HG03103 (cell line): ENCODE data around the gene LTF.
"Not testable (repeated sequence)": the region's sequence is repeated elsewhere in the genome, so short reads cannot be mapped to it uniquely, and the experiment has no call there.

Source experiments
- ATAC-seq: cut with Tn5 transposase; IDR thresholded peaks from one replicate; pipeline ENCODE4 v1.9.1; 2021; ENCODE audit warnings: low read depth; ENCODE audit not compliant: unreplicated experiment

Gene LTF

GRCh38 chr3:46447228-46447985 lies 17.3 kb downstream of the LTF start:
- no peak for ATAC-seq

DNA sequence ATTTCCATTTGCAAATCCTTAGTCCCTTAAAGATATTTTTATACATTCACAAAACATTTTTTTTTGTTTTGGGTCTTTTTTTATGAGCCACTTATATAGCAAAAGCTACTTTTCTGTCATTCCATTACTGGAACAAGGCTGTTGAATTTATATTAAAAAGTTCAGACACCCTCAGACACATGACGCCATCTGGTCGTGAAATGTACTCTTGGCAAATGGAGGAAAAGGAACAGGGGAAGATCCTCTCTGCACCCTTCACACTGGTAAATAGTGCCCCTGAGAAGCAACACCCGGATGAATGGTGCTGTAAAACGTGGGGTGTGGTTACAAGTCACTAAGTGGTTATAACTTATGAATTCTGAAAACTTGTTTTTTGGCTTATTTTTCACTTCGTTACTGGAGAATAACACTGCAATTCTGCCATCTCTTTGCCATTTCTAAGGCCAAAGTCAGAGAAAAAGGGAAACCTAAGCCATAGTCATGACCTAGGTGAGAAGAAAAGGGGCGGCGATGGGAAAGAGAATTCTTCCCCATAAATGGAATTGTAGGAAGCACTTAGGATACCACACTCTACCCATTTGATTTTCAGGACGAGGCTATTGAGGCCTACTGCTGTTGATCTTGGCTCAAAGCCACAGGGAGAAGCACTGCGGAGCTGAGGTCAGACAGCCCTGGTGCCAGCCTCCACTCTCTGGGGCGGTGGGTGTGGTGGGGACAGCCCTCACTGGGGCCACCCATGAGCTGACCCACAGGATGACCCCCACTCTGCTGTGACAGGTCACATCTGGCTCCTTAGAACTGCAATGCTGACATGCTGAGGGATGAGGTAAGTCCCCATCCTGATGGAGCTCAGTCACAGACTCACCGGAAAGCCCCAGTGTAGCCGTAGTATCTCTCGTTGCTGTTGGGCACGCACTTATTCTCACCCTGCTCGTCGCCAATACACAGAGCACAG lies 21.9 kb downstream of the LTF start:
- ATAC-seq: no peak

DNA sequence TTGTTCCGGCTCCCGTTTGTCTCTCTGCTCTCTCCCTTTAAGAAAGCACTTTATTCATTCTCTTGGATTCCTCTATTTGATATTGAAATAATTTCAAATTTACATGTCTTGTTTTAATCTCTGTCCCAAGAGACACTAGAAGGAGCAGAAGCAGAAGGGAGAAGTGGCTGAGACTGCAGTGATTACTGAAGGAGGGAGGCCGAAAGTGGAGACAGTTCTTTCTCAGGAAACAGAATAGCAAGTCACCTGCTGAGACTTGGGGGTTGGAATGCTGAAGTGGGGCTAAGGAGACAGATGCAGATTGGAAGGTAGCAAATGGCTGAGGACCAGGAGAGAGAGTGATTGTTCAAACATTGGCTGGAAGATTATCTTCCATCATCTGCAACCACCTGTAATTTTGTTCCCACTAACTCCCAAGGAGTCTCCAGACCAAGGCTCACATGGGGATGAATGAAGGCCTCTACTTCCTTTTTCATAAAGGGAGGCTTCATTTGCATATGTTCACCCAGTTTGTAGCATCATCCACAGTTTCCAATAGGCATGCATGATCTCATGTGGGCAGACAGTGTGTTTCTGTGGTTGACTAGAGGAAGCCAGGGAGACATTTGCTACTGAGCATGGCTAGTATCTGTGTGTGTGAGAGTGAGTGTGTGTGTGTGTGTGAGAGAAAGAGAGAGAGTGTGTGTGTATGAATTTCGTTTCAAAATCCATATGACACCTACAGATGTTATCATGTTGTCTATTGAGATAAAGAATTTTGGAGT lies 24.0 kb downstream of the LTF start:
- ATAC-seq: peak; percentile 67

GRCh38 chr3:46438831-46439230 lies 25.9 kb downstream of the LTF start:
- no peak for ATAC-seq

GRCh38 chr3:46435081-46435726 lies 29.5 kb downstream of the LTF start:
- ATAC-seq: no peak

DNA sequence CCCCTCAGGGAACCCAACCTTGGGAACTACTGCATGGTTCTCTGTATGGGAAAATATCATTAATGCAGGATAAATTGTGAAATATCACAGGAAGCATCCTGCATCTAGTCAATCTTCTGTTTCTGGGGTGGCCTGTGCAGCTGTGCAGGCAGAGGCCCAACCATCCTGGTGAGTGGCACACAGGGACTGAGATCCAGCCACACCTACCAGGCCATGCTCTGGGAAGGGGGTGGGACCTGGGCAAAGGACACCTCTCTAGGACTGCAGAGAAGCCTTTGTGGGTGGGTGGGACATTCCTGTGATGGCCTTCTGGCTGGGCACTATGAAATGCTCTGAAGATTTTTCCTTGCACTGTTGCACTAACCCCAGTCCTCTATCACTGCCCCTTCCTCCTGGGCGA lies 30.9 kb downstream of the LTF start:
- no peak for ATAC-seq

GRCh38 chr3:46433118-46433517 lies 31.6 kb downstream of the LTF start:
- ATAC-seq: not testable (repeated sequence)

GRCh38 chr3:46431905-46432304 lies 32.8 kb downstream of the LTF start:
- not testable (repeated sequence) for ATAC-seq

DNA sequence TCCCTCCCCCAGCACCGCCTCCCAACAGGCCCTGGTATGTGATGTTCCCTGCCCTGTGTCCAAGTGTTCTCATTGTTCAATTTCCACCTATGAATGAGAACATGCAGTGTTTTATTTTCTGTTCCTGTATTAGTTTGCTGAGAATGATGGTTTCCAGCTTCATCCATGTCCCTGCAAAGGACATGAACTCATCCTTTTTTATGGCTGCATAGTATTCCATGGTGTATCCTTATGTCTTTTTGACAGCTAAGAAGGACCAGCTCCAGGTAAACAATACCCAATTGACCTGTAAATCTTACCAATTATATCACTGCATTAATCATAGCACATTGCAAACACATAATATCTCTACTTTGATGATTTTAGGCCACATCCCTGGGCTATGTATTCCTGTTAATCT lies 33.8 kb downstream of the LTF start:
- ATAC-seq: not testable (repeated sequence)

DNA sequence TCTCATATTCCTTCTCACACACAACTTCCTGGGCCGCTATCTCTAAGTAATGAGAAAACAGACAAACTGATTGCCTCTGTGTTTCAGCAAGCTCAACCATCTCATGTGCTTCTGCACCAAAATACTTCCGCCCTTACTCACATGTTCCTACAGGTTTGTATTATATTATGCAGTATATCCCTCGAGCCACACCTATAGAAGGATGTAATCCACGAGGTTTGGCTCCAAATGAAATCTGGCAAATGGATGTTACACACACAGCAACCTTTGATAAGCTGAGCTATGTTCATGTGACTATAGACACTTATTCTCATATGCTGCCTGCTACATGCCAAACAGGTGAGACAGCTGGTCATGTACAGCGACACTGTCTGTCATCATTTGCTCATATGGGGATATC lies 35.0 kb downstream of the LTF start:
- no peak for ATAC-seq

DNA sequence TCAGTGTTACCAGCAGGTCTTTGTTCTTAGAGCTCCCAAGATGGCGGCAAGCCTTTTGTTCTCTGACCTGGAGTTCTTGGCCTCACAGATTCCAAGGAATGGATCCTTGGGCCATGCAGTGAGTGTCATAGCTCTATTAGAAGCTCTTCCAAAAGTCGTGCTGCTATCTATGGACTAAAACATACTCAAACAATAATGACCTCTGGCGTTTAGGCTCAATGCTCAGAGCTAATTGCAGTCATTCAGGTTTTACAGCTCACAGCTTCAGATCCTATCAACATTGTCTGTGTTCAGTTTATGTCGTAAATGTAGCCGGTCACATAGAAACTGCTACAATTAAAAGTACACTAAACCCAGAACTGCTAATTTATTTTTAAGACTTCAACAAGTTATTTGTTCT lies 35.5 kb downstream of the LTF start:
- no peak for ATAC-seq

DNA sequence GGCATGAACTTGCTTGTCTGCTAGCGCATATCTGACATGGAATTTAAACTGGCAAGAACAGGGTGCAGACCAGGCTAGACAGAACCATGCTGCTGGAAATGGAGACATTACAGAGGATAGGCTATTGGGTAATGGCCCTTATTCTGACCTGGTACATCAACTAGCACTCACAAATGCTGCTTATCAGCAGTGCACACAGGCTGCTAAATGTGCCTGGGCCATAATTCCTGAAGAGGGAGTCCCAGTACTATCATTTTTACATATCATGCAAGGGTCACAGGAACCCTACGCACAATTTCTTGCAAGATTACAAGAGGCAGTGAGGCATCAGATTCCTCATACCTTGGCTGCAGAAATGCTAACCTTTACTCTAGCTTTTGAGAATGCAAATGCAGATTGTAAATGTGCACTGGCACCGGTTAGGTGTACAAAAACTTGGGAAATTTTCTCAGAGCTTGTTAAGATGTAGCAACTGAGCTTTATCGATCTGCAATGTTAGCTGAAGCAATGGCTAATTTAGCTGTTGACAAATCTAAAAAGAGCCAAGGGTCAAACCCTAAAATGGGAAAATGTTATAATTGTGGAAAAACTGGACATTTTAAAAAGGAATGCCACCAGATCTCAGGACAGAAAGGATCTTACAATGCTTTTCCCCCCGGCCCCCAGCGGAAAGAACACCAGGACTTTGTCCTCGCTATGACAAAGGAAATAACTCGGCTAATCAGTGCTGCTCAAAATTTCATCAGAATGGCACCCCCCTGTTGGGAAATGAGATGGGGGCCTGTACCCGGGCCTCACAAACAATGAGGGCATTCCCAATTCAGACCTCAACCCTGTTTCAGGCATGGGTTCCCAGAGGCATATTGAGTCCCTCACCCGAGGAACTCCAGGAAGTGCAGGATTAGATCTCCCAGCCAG lies 36.5 kb downstream of the LTF start:
- ATAC-seq: no peak

GRCh38 chr3:46427404-46427803 lies 37.3 kb downstream of the LTF start:
- not testable (repeated sequence) for ATAC-seq

GRCh38 chr3:46426476-46426875 lies 38.2 kb downstream of the LTF start:
- ATAC-seq: not testable (repeated sequence)

DNA sequence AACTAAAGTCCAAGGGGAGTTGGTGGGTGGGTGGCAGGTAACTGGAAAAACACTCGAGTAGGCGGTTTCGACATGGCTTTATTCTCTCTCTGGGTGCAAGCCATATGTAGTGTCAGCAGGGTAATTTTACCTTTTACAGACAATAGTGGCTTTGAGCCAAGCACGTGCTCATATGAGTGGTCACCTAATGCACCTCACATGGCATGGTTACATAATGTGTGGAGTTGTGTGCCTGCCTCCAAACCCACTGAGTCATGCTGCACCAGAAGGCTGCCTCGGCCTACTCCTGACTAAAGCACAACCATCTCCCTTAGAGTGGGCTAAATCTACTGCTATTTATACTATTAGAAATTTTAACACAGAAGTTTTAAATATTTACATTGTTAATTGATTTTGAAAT lies 41.1 kb downstream of the LTF start:
- no peak for ATAC-seq

DNA sequence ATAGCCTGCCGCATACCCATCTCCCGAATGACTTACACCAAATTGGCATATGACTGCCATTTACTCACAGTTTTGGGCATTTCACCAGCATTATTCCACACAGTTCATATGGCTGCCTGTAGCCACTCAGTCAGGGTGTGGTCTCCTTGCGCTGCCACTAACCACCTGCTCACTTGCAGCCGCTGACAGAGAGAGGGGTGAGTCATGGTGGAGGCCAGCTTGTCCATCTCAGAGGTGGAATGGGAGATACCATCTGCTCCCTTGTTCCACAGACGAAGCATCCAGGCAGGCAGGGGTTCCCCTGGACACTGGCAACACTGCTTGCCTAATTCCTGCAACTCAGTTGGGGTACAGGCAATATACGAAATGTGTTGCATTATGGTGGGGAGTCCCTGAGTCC lies 42.1 kb downstream of the LTF start:
- no peak for ATAC-seq

- no peak for ATAC-seq
These were observed 43.8 kb downstream of the LTF start for GRCh38 chr3:46420931-46421330.

DNA sequence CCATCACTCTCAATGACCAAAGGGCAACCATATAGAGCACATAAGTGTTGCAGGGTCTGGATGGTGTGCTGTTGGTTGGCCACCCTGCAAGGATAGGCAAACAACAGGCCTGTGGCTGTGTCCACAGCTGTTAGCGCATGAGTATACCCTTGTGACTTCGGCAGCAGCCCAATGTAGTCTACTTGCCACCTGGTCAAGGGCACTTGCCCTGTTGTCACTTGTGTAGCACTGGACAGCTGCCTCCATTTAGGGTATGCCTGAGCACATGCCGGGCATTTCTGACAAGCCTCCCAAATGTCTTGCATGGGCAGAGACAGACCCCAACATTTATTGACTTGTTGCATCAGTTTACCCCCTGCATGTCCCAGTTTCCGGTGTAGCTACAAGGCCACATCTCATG lies 44.9 kb downstream of the LTF start:
- ATAC-seq: no peak

- no peak for ATAC-seq
These were observed 46.7 kb downstream of the LTF start for GRCh38 chr3:46417841-46418611.
